ENCODE measurements around the gene CHCHD4. TPM values are rescaled to one million over a fixed set of nuclear protein-coding genes. Genes with fewer than 3 reads are reported as not detected.

CHCHD4 gene
- polyA plus RNA-seq, 3 donors from 2014 or later = 9.6 to 23.2 (median 12.4) TPM

- Mint-ChIP-seq H3K4me3 (no peak overlapping the region), H3K9me3 (no peaks in the 10 kb centered on the region), H3K27me3 (ENCODE audit: low read depth in 3 of 3) (peaks cover 0 to 7% (median 1%) of the 10 kb centered on the region in 3 donors), H3K36me3 (peaks cover 40 to 68% (median 42%) of the 10 kb centered on the region in 3 donors), H3K27ac (peak overlapping the region in 1 of 6 donors; percentile 80), H3K4me1 (no peaks in the 10 kb centered on the region)
- DNase-seq = no peak
Measured at GRCh38 chr3:14154895-14155440, 30.3 kb upstream of the CHCHD4 start.

- no peak for DNase-seq
- no peaks in the 10 kb centered on the region for H3K4me1 Mint-ChIP-seq
- H3K36me3 Mint-ChIP-seq = peaks cover 37 to 61% (median 39%) of the 10 kb centered on the region in 3 donors
- H3K4me3 Mint-ChIP-seq = no peak overlapping the region
- H3K27me3 Mint-ChIP-seq (ENCODE audit: low read depth in 3 of 3) = peaks cover 0 to 7% (median 1%) of the 10 kb centered on the region in 3 donors
- no peaks in the 10 kb centered on the region for H3K9me3 Mint-ChIP-seq
- H3K27ac Mint-ChIP-seq = peak overlapping the region in 2 of 6 donors; percentile 0 to 8
Measured at GRCh38 chr3:14154276-14154675, 29.6 kb upstream of the CHCHD4 start.

- H3K36me3 Mint-ChIP-seq = peaks cover 31 to 55% (median 33%) of the 10 kb centered on the region in 3 donors
- no peaks in the 10 kb centered on the region for H3K9me3 Mint-ChIP-seq
- peak overlapping the region in 2 of 6 donors; percentile 6 to 55 for H3K27ac Mint-ChIP-seq
- peaks cover 0 to 7% (median 1%) of the 10 kb centered on the region in 3 donors for H3K27me3 Mint-ChIP-seq (ENCODE audit: low read depth in 3 of 3)
- no peaks in the 10 kb centered on the region for H3K4me1 Mint-ChIP-seq
- no peak for DNase-seq
- no peak overlapping the region for H3K4me3 Mint-ChIP-seq
Measured at GRCh38 chr3:14153663-14154062, 29.0 kb upstream of the CHCHD4 start.

- Mint-ChIP-seq H3K36me3 (peaks cover 24 to 48% (median 26%) of the 10 kb centered on the region in 3 donors), H3K9me3 (no peaks in the 10 kb centered on the region), H3K27ac (peak overlapping the region in 2 of 6 donors; percentile 34 to 39), H3K4me3 (no peak overlapping the region), H3K4me1 (no peaks in the 10 kb centered on the region), H3K27me3 (ENCODE audit: low read depth in 3 of 3) (peaks cover 0 to 7% (median 1%) of the 10 kb centered on the region in 3 donors)
- DNase-seq = no peak
Measured at GRCh38 chr3:14152963-14153355, 28.3 kb upstream of the CHCHD4 start.

GRCh38 chr3:14152233-14152962, 27.7 kb upstream of the CHCHD4 start:
- peaks cover 22 to 46% (median 23%) of the 10 kb centered on the region in 3 donors for H3K36me3 Mint-ChIP-seq
- H3K9me3 Mint-ChIP-seq = no peaks in the 10 kb centered on the region
- H3K27me3 Mint-ChIP-seq (ENCODE audit: low read depth in 3 of 3) = peaks cover 0 to 7% (median 1%) of the 10 kb centered on the region in 3 donors
- no peaks in the 10 kb centered on the region for H3K4me1 Mint-ChIP-seq
- DNase-seq = no peak
- H3K4me3 Mint-ChIP-seq = no peak overlapping the region
- peak overlapping the region in 2 of 6 donors; percentile 34 to 39 for H3K27ac Mint-ChIP-seq

- Mint-ChIP-seq H3K27ac (peak overlapping the region in 1 of 6 donors; percentile 29), H3K9me3 (no peaks in the 10 kb centered on the region)
Measured at GRCh38 chr3:14151471-14152083, 26.9 kb upstream of the CHCHD4 start.

GRCh38 chr3:14150491-14151230, 26.0 kb upstream of the CHCHD4 start:
- Mint-ChIP-seq H3K36me3 (peaks cover 17 to 40% (median 21%) of the 10 kb centered on the region in 3 donors), H3K9me3 (no peaks in the 10 kb centered on the region), H3K4me3 (no peak overlapping the region), H3K27ac (peak overlapping the region in 4 of 6 donors; percentile 23 to 88 (median 75)), H3K4me1 (peaks cover 0 to 6% of the 10 kb centered on the region in 2 donors), H3K27me3 (ENCODE audit: low read depth in 3 of 3) (peaks cover 0 to 7% (median 2%) of the 10 kb centered on the region in 3 donors)
- DNase-seq = no peak

More at GRCh38 chr3:14151471-14152083, 26.9 kb upstream of the CHCHD4 start:
- Mint-ChIP-seq H3K4me1 (peaks cover 0 to 2% of the 10 kb centered on the region in 2 donors), H3K4me3 (no peak overlapping the region), H3K27me3 (ENCODE audit: low read depth in 3 of 3) (peaks cover 0 to 7% (median 1%) of the 10 kb centered on the region in 3 donors), H3K36me3 (peaks cover 18 to 44% (median 26%) of the 10 kb centered on the region in 3 donors)
- no peak for DNase-seq

GRCh38 chr3:14150078-14150477, 25.4 kb upstream of the CHCHD4 start:
- Mint-ChIP-seq H3K4me3 (no peak overlapping the region), H3K4me1 (peaks cover 4 to 12% of the 10 kb centered on the region in 2 donors), H3K36me3 (peaks cover 17 to 44% (median 21%) of the 10 kb centered on the region in 3 donors), H3K27me3 (ENCODE audit: low read depth in 3 of 3) (peaks cover 0 to 7% (median 2%) of the 10 kb centered on the region in 3 donors), H3K9me3 (no peaks in the 10 kb centered on the region), H3K27ac (peak overlapping the region in 5 of 6 donors; percentile 23 to 88 (median 51))
- no peak for DNase-seq

GRCh38 chr3:14148041-14148985, 23.6 kb upstream of the CHCHD4 start:
- Mint-ChIP-seq H3K27ac (peak overlapping the region in 5 of 6 donors; percentile 85 to 99 (median 95)), H3K27me3 (ENCODE audit: low read depth in 3 of 3) (peaks cover 8 to 16% (median 16%) of the 10 kb centered on the region in 3 donors)
- DNase-seq = no peak

GRCh38 chr3:14147617-14148016, 22.9 kb upstream of the CHCHD4 start:
- no peak for DNase-seq
- H3K27me3 Mint-ChIP-seq (ENCODE audit: low read depth in 3 of 3) = peaks cover 13 to 21% (median 21%) of the 10 kb centered on the region in 3 donors
- no peak overlapping the region for H3K4me3 Mint-ChIP-seq

More at GRCh38 chr3:14148041-14148985, 23.6 kb upstream of the CHCHD4 start:
- peaks cover 21 to 30% of the 10 kb centered on the region in 2 donors for H3K4me1 Mint-ChIP-seq
- H3K4me3 Mint-ChIP-seq = no peak overlapping the region
- peaks cover 7 to 38% (median 16%) of the 10 kb centered on the region in 3 donors for H3K36me3 Mint-ChIP-seq
- no peaks in the 10 kb centered on the region for H3K9me3 Mint-ChIP-seq

GRCh38 chr3:14147066-14147435, 22.4 kb upstream of the CHCHD4 start:
- H3K4me1 Mint-ChIP-seq = peaks cover 34 to 42% of the 10 kb centered on the region in 2 donors
- H3K36me3 Mint-ChIP-seq = peaks cover 7 to 30% (median 8%) of the 10 kb centered on the region in 3 donors
- peak overlapping the region in 1 of 5 donors; percentile 36 for H3K4me3 Mint-ChIP-seq
- H3K9me3 Mint-ChIP-seq = no peaks in the 10 kb centered on the region
- peak overlapping the region; percentile 85 to 100 (median 97) for H3K27ac Mint-ChIP-seq
- peaks cover 15 to 27% (median 25%) of the 10 kb centered on the region in 3 donors for H3K27me3 Mint-ChIP-seq (ENCODE audit: low read depth in 3 of 3)
- DNase-seq = no peak

More at GRCh38 chr3:14147617-14148016, 22.9 kb upstream of the CHCHD4 start:
- Mint-ChIP-seq H3K9me3 (no peaks in the 10 kb centered on the region), H3K4me1 (peaks cover 28 to 37% of the 10 kb centered on the region in 2 donors), H3K27ac (peak overlapping the region; percentile 85 to 100 (median 97)), H3K36me3 (peaks cover 7 to 36% (median 14%) of the 10 kb centered on the region in 3 donors)

- Mint-ChIP-seq H3K4me1 (peaks cover 39 to 48% of the 10 kb centered on the region in 2 donors), H3K4me3 (no peak overlapping the region), H3K36me3 (peaks cover 7 to 34% (median 12%) of the 10 kb centered on the region in 3 donors), H3K27me3 (ENCODE audit: low read depth in 3 of 3) (peaks cover 15 to 27% (median 25%) of the 10 kb centered on the region in 3 donors), H3K9me3 (no peaks in the 10 kb centered on the region), H3K27ac (peak overlapping the region; percentile 95 to 100 (median 99))
- DNase-seq = no peak
Measured at GRCh38 chr3:14146381-14147065, 21.9 kb upstream of the CHCHD4 start.

Measured in immature natural killer cell (primary cell).